ENCODE data around the gene ANKS1B.

ANKS1B gene

GRCh38 chr12:98885778-98886177, 1099.0 kb downstream of the ANKS1B start:
- DNase-seq (ENCODE audit: low read depth, low spot score): no peak

GRCh38 chr12:98883231-98883630, 1101.5 kb downstream of the ANKS1B start:
- no peak for DNase-seq (ENCODE audit: low read depth, low spot score)

GRCh38 chr12:98882526-98882925, 1102.2 kb downstream of the ANKS1B start:
- DNase-seq (ENCODE audit: low read depth, low spot score): no peak

GRCh38 chr12:98873776-98874175, 1111.0 kb downstream of the ANKS1B start:
- DNase-seq (ENCODE audit: low read depth, low spot score): no peak

- no peak for DNase-seq (ENCODE audit: low read depth, low spot score)
Observed at GRCh38 chr12:98870504-98870903, 1114.2 kb downstream of the ANKS1B start.

GRCh38 chr12:98869886-98870503, 1114.7 kb downstream of the ANKS1B start:
- no peak for DNase-seq (ENCODE audit: low read depth, low spot score)

- DNase-seq (ENCODE audit: low read depth, low spot score): no peak
Observed at GRCh38 chr12:98868538-98868937, 1116.2 kb downstream of the ANKS1B start.

- no peak for DNase-seq (ENCODE audit: low read depth, low spot score)
Observed at GRCh38 chr12:98868076-98868475, 1116.7 kb downstream of the ANKS1B start.

- DNase-seq (ENCODE audit: low read depth, low spot score): no peak
Observed at GRCh38 chr12:98864363-98864762, 1120.4 kb downstream of the ANKS1B start.

GRCh38 chr12:98863167-98863566, 1121.6 kb downstream of the ANKS1B start:
- DNase-seq (ENCODE audit: low read depth, low spot score): no peak

GRCh38 chr12:98861251-98861650, 1123.5 kb downstream of the ANKS1B start:
- DNase-seq (ENCODE audit: low read depth, low spot score): no peak

GRCh38 chr12:98856897-98857540, 1127.7 kb downstream of the ANKS1B start:
- DNase-seq (ENCODE audit: low read depth, low spot score): no peak

GRCh38 chr12:98852181-98852580, 1132.6 kb downstream of the ANKS1B start:
- DNase-seq (ENCODE audit: low read depth, low spot score): no peak

GRCh38 chr12:98847242-98847641, 1137.5 kb downstream of the ANKS1B start:
- no peak for DNase-seq (ENCODE audit: low read depth, low spot score)

- DNase-seq (ENCODE audit: low read depth, low spot score): no peak
Observed at GRCh38 chr12:98845957-98846356, 1138.8 kb downstream of the ANKS1B start.

- DNase-seq (ENCODE audit: low read depth, low spot score): no peak
Observed at GRCh38 chr12:98840325-98840724, 1144.4 kb downstream of the ANKS1B start.

- DNase-seq (ENCODE audit: low read depth, low spot score): no peak
Observed at GRCh38 chr12:98838231-98838647, 1146.5 kb downstream of the ANKS1B start.

GRCh38 chr12:98837134-98837752, 1147.5 kb downstream of the ANKS1B start:
- peak; percentile 97 for DNase-seq (ENCODE audit: low read depth, low spot score)

GRCh38 chr12:98830657-98831056, 1154.1 kb downstream of the ANKS1B start:
- no peak for DNase-seq (ENCODE audit: low read depth, low spot score)

- no peak for DNase-seq (ENCODE audit: low read depth, low spot score)
Observed at GRCh38 chr12:98828802-98829600, 1155.7 kb downstream of the ANKS1B start.

GRCh38 chr12:98823012-98823411, 1161.7 kb downstream of the ANKS1B start:
- DNase-seq (ENCODE audit: low read depth, low spot score): no peak

GRCh38 chr12:98821866-98822265, 1162.9 kb downstream of the ANKS1B start:
- DNase-seq (ENCODE audit: low read depth, low spot score): no peak

All from smooth muscle cell of the brain vasculature (primary cell).